ENCODE measurements around the gene PTPN7. TPM values are rescaled to one million over a fixed set of nuclear protein-coding genes. Genes with fewer than 3 reads are reported as not detected.

Gene PTPN7
- total and polyA plus RNA-seq, 2 of the 13 experiments (the other 11 are each of a cell fraction or from before 2014, with no cell fraction given): not detected

DNA sequence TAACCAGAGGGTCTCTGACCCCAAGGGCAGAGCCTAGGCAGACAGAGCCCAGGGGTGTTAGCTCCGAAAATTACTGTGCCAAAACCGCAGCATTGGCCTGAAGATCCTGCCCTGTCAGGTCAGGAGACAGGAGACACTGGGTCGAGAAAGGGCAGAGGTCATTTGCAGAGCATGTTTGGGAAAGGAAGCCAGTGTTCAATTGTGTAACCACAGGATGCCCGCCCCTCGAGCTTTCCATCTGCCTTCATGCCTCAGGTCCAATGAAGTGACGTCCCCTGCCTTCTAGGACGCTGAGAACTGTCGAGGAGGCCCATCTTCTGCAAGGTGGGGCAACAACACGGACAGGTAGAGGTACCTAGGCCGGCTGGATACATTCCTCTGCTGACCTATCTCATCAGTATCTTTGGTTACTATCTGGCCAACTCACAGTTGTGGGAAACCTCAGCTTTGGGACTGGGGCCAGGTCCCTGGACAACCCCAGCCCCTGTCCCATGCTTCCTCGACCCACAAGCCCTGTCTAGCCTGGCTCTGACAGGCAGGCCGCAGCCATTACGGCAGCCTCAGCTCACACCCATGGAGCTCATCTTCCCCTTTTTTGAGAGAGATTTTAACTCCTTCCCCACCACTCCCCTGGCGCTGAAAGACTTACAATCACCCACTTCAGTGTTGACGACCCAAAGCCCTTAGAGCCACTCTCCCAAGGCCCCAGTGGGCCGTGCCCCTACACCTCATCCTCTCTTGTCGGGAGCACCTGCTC lies 17.2 kb downstream of the PTPN7 start (continued):
- TF ChIP-seq LCORL (IDR thresholded peaks at IDR 0.05) (no peak), LCORL (CRISPR knock-in tag; IDR thresholded peaks at IDR 0.05) (peak; percentile 87), ZFY (CRISPR knock-in tag; IDR thresholded peaks at IDR 0.05) (0 out of 2 replicates have a peak, but pooled peaks have one; percentile 55), RARA (CRISPR knock-in tag; IDR thresholded peaks at IDR 0.05) (peak; percentile 97), NR2F2 (IDR thresholded peaks at IDR 0.05; ENCODE audit: borderline replicate concordance, low read depth) (peak; percentile 88), ZMYM3 (CRISPR knock-in tag; IDR thresholded peaks at IDR 0.05) (0 out of 2 replicates have a peak, but pooled peaks have one; percentile 14), HDAC2 (CRISPR knock-in tag; IDR thresholded peaks at IDR 0.05) (peak; percentile 89), CEBPG (CRISPR knock-in tag; IDR thresholded peaks at IDR 0.05) (peak; percentile 88), ZSCAN25 (CRISPR knock-in tag; IDR thresholded peaks at IDR 0.05) (0 out of 2 replicates have a peak, but pooled peaks have one; percentile 25), IKZF4 (CRISPR knock-in tag; IDR thresholded peaks at IDR 0.05; ENCODE audit: borderline replicate concordance, low read depth, not compliant biosample characterization) (no peak), SP5 (CRISPR knock-in tag; IDR thresholded peaks at IDR 0.05; ENCODE audit: borderline replicate concordance, low read depth) (peak; percentile 90), ARHGAP35 (CRISPR knock-in tag; IDR thresholded peaks at IDR 0.05; ENCODE audit: borderline replicate concordance) (no peak), CBFB (CRISPR knock-in tag; IDR thresholded peaks at IDR 0.05) (peak; percentile 81), ZNF644 (CRISPR knock-in tag; IDR thresholded peaks at IDR 0.05; ENCODE audit: low read depth) (0 out of 2 replicates have a peak, but pooled peaks have one; percentile 17), ATF7-NPFF (CRISPR knock-in tag; IDR thresholded peaks at IDR 0.05; ENCODE audit: low read depth) (no peak; the same call in 1 of the 2 replicates), STAG1 (CRISPR knock-in tag; IDR thresholded peaks at IDR 0.05) (no peak), PHF21A (CRISPR knock-in tag; IDR thresholded peaks at IDR 0.05) (peak; percentile 69), HIVEP1 (CRISPR knock-in tag; IDR thresholded peaks at IDR 0.05) (peak; percentile 52; the same call in 1 of the 2 replicates), KLF13 (CRISPR knock-in tag; IDR thresholded peaks at IDR 0.05) (no peak), ZNF891 (CRISPR knock-in tag; IDR thresholded peaks at IDR 0.05) (peak; percentile 34; the same call in 1 of the 2 replicates), ZNF256 (CRISPR knock-in tag; conservative IDR thresholded peaks at IDR 0.05) (no peak), ZNF556 (CRISPR knock-in tag; IDR thresholded peaks at IDR 0.05; ENCODE audit: borderline replicate concordance) (peak; percentile 77; the same call in 1 of the 2 replicates)
- TF ChIP-seq, protein P1, sequence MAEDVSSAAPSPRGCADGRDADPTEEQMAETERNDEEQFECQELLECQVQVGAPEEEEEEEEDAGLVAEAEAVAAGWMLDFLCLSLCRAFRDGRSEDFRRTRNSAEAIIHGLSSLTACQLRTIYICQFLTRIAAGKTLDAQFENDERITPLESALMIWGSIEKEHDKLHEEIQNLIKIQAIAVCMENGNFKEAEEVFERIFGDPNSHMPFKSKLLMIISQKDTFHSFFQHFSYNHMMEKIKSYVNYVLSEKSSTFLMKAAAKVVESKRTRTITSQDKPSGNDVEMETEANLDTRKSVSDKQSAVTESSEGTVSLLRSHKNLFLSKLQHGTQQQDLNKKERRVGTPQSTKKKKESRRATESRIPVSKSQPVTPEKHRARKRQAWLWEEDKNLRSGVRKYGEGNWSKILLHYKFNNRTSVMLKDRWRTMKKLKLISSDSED (CRISPR knock-in tag; IDR thresholded peaks at IDR 0.05): no peak
- TF ChIP-seq, protein P2, sequence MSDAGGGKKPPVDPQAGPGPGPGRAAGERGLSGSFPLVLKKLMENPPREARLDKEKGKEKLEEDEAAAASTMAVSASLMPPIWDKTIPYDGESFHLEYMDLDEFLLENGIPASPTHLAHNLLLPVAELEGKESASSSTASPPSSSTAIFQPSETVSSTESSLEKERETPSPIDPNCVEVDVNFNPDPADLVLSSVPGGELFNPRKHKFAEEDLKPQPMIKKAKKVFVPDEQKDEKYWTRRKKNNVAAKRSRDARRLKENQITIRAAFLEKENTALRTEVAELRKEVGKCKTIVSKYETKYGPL (CRISPR knock-in tag; IDR thresholded peaks at IDR 0.05): peak; percentile 52; the same call in 1 of the 2 replicates
- TF ChIP-seq, protein P3, sequence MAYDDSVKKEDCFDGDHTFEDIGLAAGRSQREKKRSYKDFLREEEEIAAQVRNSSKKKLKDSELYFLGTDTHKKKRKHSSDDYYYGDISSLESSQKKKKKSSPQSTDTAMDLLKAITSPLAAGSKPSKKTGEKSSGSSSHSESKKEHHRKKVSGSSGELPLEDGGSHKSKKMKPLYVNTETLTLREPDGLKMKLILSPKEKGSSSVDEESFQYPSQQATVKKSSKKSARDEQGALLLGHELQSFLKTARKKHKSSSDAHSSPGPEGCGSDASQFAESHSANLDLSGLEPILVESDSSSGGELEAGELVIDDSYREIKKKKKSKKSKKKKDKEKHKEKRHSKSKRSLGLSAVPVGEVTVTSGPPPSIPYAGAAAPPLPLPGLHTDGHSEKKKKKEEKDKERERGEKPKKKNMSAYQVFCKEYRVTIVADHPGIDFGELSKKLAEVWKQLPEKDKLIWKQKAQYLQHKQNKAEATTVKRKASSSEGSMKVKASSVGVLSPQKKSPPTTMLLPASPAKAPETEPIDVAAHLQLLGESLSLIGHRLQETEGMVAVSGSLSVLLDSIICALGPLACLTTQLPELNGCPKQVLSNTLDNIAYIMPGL (CRISPR knock-in tag; IDR thresholded peaks at IDR 0.05; ENCODE audit: borderline replicate concordance in 1 of 2, low read depth in 1 of 2): peak in 1 of 2 experiments; percentile 42; a peak in 1 of 4 replicates
- TF ChIP-seq, protein P4, sequence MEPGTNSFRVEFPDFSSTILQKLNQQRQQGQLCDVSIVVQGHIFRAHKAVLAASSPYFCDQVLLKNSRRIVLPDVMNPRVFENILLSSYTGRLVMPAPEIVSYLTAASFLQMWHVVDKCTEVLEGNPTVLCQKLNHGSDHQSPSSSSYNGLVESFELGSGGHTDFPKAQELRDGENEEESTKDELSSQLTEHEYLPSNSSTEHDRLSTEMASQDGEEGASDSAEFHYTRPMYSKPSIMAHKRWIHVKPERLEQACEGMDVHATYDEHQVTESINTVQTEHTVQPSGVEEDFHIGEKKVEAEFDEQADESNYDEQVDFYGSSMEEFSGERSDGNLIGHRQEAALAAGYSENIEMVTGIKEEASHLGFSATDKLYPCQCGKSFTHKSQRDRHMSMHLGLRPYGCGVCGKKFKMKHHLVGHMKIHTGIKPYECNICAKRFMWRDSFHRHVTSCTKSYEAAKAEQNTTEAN (CRISPR knock-in tag; conservative IDR thresholded peaks at IDR 0.05): no peak
